GM12878 (cell line): Measurements from ENCODE around the gene LGALS3BP.

Experiments
- TBL1XR1 ChIP-seq: IDR thresholded peaks from 2 replicates; pipeline ENCODE4 v1.6.1; 2012; ENCODE audit warnings: low read depth, low read length, improper control_type of control experiment
- ZNF274 ChIP-seq: IDR thresholded peaks from one replicate; pipeline ENCODE4 v1.8.0; 2011; ENCODE audit not compliant: insufficient read length, insufficient read depth

- TF ChIP-seq TBL1XR1 (no peak), ZNF274 (no peak)
These were observed 42.2 kb downstream of the LGALS3BP start for GRCh38 chr17:78937561-78937960.
